ENCODE data around the gene ACY1. TPM values are rescaled to one million over a fixed set of nuclear protein-coding genes. Genes with fewer than 3 reads are reported as not detected.

The ACY1 gene
- polyA plus RNA-seq, 2 of the 4 experiments (the other 2 are of a cell fraction) = 20.7 to 21.1 TPM

DNA sequence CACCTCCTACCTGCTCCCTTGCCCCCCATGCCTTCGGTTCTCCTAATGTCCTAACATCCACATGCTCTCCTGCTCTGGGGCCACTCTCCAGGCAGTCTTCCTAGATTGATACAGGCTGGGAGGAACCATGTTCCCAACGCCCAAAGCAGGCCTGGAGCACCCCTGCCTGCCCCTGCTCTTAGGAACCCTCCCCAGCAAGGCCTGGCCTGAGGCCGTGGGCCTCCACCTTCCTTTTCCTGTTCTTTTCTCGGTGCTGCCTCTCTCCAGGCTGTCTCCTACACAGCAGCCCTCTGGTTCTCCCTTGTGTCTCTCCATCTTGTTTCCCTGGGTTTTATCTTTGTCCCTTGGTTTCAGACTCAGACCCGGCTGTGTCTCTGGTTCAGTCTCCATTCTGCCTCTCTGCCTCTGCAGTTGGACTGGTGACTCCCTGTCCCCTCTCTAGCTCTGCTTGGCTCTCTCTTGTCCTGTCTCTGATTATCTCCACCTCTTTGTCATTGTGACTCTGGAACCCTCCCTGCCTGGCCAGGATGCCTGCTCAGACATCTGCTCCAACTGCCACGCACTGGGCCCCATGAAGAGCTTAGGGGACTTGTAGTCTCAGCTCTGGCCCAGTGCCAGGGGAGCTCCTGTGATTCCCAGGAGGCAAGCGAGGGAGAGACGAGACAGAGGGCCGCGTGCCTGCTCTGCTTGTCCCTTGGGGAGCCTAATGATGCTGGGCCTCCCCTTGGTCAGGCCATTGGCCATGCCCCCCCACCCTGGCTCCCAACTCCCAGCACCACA, 38.3 kb downstream of the ACY1 start:
- TF ChIP-seq E2F6 (IDR thresholded peaks at IDR 0.05; ENCODE audit: borderline replicate concordance, low read depth) = no peak
- no peak for TF ChIP-seq POLR2AphosphoS2 (conservative IDR thresholded peaks at IDR 0.05; ENCODE audit: low read length)
- no peak for TF ChIP-seq ZFP36 (IDR thresholded peaks at IDR 0.05; ENCODE audit: borderline replicate concordance, partially characterized antibody)
- no peak for TF ChIP-seq NPAS2 (CRISPR knock-in tag; IDR thresholded peaks at IDR 0.05; ENCODE audit: borderline replicate concordance)
- TF ChIP-seq ZC3H11A (IDR thresholded peaks at IDR 0.05) = no peak
- TF ChIP-seq RARB (CRISPR knock-in tag; IDR thresholded peaks at IDR 0.05) = no peak
- TF ChIP-seq, protein P1, sequence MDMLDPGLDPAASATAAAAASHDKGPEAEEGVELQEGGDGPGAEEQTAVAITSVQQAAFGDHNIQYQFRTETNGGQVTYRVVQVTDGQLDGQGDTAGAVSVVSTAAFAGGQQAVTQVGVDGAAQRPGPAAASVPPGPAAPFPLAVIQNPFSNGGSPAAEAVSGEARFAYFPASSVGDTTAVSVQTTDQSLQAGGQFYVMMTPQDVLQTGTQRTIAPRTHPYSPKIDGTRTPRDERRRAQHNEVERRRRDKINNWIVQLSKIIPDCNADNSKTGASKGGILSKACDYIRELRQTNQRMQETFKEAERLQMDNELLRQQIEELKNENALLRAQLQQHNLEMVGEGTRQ (IDR thresholded peaks at IDR 0.05) = no peak
- TF ChIP-seq RFX5 (IDR thresholded peaks at IDR 0.05) = no peak
- no peak for TF ChIP-seq CEBPB (IDR thresholded peaks at IDR 0.05)
- TF ChIP-seq PHF8 (IDR thresholded peaks at IDR 0.05; ENCODE audit: borderline replicate concordance, low read depth) = no peak
- TF ChIP-seq ZSCAN20 (CRISPR knock-in tag; IDR thresholded peaks at IDR 0.05) = no peak
- TF ChIP-seq CBX8 (IDR thresholded peaks at IDR 0.05) = no peak
- TF ChIP-seq NFE2L2 (conservative IDR thresholded peaks at IDR 0.05; ENCODE audit: low read length) = no peak
- TF ChIP-seq BHLHE40 (IDR thresholded peaks at IDR 0.05; ENCODE audit: low read depth, low read length) = no peak
- no peak for TF ChIP-seq RCOR1 (IDR thresholded peaks at IDR 0.05; ENCODE audit: low read depth, low read length)
- TF ChIP-seq EHMT2 (IDR thresholded peaks at IDR 0.05; ENCODE audit: low read depth) = no peak
- TF ChIP-seq JUNB (IDR thresholded peaks at IDR 0.05) = no peak
- no peak for TF ChIP-seq CHD4 (IDR thresholded peaks at IDR 0.05; ENCODE audit: borderline replicate concordance)
- DNase-seq (ENCODE audit: low read depth in 1 of 2, low spot score in 1 of 2) = no peak
- no peaks in the 10 kb centered on the region for H3K9me3 ChIP-seq
- no peaks in the 10 kb centered on the region for H3K4me1 ChIP-seq
- 80% methylated on average over 5 of the region's 10 CpGs for WGBS (ENCODE audit: missing lambda C conversion rate)
- no peak overlapping the region for H3K27ac ChIP-seq
- ATAC-seq = peak in 1 of 2 experiments; percentile 19; a peak in 3 of 6 replicates
- H3K4me2 ChIP-seq = no peak overlapping the region
- no peak for FAIRE-seq
- POLR2A ChIA-PET = no interaction called here
- no peak overlapping the region for H3K4me3 ChIP-seq
- CTCF ChIA-PET = interaction anchor here (1.4 to 10.8 kb wide), 3 partner anchors 10 to 30 kb away, joined by 3 to 96 read pairs (median 3); no protein-coding TSS in a partner anchor

DNA sequence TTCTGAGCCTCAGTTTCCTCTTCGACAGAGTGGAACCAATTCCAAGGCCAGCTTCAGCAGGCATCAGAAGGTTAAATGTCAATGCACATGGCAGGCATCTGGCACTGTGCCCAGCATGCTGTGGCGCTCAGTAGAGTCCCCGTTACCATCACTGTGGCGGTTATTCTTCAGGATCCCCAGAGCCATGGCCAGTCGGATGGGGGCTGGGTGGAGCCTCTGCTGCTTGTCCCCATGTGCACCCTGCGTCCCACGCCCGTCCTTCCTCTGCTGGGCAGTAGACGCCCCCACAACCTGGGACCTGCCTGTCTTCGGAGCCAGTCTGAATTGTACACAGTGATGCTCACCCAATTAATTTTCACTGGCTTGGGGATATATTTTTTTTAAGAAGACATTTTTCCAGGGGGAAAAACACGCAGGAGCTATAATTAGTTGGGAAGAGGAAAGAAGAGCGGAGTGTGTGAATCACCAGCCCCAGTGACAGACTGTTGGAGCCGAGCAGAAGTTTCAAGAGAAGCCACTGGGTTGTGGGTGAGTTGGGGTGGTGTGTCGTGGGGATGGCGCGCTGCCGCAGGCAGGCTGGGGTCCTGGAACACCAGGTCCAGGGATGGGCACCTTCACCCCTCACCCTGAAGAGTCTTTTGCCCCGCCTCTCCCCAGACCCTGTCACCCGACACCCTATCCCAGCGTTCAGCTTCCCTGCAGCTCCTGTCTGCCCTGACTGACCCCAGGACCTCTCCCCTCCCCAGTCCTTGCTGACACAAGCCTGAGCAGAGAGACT, 39.2 kb downstream of the ACY1 start:
- Histone ChIP-seq H3K4me2 (no peak overlapping the region), H3K27ac (no peak overlapping the region), H3K4me3 (no peak overlapping the region), H3K9me3 (no peaks in the 10 kb centered on the region), H3K4me1 (no peaks in the 10 kb centered on the region)
- FAIRE-seq (no peak), ATAC-seq (peak in 1 of 2 experiments; percentile 21; a peak in 1 of 6 replicates), DNase-seq (ENCODE audit: low read depth in 1 of 2, low spot score in 1 of 2) (no peak)
- CTCF ChIA-PET = interaction anchor here (0.7 to 1.4 kb wide), 4 partner anchors 11 to 121 kb away, joined by 3 read pairs; no protein-coding TSS in a partner anchor
- TF ChIP-seq ESRRA (IDR thresholded peaks at IDR 0.05; ENCODE audit: borderline replicate concordance, low read length) (no peak), HOXA7 (CRISPR knock-in tag; IDR thresholded peaks at IDR 0.05) (no peak), SMC3 (IDR thresholded peaks at IDR 0.05) (no peak)
- TF ChIP-seq, protein P2, sequence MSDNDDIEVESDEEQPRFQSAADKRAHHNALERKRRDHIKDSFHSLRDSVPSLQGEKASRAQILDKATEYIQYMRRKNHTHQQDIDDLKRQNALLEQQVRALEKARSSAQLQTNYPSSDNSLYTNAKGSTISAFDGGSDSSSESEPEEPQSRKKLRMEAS (IDR thresholded peaks at IDR 0.05) = no peak
- TF ChIP-seq, protein P3, sequence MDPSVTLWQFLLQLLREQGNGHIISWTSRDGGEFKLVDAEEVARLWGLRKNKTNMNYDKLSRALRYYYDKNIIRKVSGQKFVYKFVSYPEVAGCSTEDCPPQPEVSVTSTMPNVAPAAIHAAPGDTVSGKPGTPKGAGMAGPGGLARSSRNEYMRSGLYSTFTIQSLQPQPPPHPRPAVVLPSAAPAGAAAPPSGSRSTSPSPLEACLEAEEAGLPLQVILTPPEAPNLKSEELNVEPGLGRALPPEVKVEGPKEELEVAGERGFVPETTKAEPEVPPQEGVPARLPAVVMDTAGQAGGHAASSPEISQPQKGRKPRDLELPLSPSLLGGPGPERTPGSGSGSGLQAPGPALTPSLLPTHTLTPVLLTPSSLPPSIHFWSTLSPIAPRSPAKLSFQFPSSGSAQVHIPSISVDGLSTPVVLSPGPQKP (IDR thresholded peaks at IDR 0.05; ENCODE audit: low read depth, low read length) = no peak
- POLR2A ChIA-PET = no interaction called here
- WGBS (ENCODE audit: missing lambda C conversion rate) = 82% methylated on average over 16 of the region's 20 CpGs

Measured in A549 (cell line).